Mucosa of stomach (tissue), 1 donor: Measurements from ENCODE around the gene TRIM52.
"Not testable (repeated sequence)": the region's sequence is repeated elsewhere in the genome, so short reads cannot be mapped to it uniquely, and the experiment has no call there.

Source experiments
- H3K27me3 ChIP-seq: one replicate; pipeline ENCODE4 v1.7.0; 2013; ENCODE audit warnings: mild to moderate bottlenecking, low read length; ENCODE audit not compliant: control insufficient read depth, insufficient read depth
- H3K36me3 ChIP-seq: one replicate; pipeline ENCODE4 v1.7.0; 2013; ENCODE audit warnings: low read length; ENCODE audit not compliant: control insufficient read depth, insufficient read depth
- H3K4me1 ChIP-seq: one replicate; pipeline ENCODE4 v1.7.0; 2013; ENCODE audit warnings: mild to moderate bottlenecking, low read length; ENCODE audit not compliant: control insufficient read depth, insufficient read depth
- H3K4me3 ChIP-seq: one replicate; pipeline ENCODE4 v1.7.0; 2013; ENCODE audit warnings: low read length
- H3K9ac ChIP-seq: one replicate; pipeline ENCODE4 v1.7.0; 2013; ENCODE audit warnings: mild to moderate bottlenecking, low read length, moderate library complexity
- H3K9me3 ChIP-seq: one replicate; pipeline ENCODE4 v1.7.0; 2013; ENCODE audit warnings: mild to moderate bottlenecking, low read length, moderate library complexity; ENCODE audit not compliant: control insufficient read depth
- donor health status: Pancreatic carcinoma.

Gene TRIM52

DNA sequence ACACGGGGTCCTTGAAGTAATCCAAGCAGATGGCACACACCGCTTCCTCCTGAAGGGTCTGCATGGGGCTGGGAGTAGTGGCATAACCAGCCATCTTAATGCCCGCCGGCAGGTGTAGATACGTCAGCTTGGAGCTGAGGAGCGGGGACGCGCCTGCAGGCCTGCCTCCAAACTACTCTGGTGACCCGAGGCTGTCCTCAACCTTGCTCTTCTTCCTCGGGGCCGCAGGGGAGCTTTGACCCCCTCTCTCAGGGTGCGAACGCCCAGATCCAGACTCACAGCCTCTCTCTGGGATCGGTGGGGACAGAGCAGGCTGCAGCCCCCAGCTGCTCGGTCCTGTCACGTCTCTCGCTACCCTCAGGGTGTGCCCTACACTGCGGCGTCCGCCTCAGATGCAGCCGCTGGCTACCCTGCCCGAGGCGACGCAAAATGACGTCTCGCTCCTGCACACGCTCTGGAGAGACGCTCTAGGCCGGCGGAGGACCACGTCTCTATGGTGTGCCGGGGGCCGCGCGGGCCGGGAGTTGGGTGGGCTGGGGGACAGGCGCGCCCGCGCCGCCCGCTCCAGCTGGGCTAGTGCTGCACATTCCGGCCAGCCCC lies at the start of gene TRIM52:
Gene TRIM52, minus strand, starts transcription at position 424 of the 600 bp plus-strand sequence. Its CDS starts 330 bp downstream, at position 94.
- H3K27me3 ChIP-seq: no peaks in the 10 kb centered on the region
- peak within 1 kb of the TSS; percentile 70 for H3K4me3 ChIP-seq
- H3K36me3 ChIP-seq: no peaks in the 10 kb centered on the region
- H3K4me1 ChIP-seq: peaks cover 22% of the 10 kb centered on the region
- no peaks in the 10 kb centered on the region for H3K9me3 ChIP-seq
- peak within 1 kb of the TSS; percentile 100 for H3K9ac ChIP-seq

DNA sequence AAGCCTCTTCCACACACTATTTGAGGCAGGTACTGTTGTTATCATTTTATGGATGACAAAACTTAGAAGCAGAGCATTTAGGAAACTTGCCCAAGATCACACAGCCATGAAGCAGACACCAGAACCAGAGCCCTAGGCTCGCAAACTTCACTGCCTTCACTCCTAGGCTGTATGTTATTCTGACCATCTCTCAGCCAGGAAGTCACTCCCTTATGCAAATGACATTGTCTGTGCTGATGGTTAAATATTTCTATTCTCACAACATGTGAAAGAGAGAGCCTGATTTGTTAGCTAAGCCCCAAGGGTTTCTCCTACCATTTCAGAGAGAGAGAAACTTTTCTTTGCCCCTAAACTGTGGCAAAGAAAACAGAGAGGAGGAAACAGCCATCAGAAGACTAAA lies 26.4 kb upstream of the TRIM52 start:
- not testable (repeated sequence) for H3K4me1 ChIP-seq, H3K36me3 ChIP-seq, H3K9ac ChIP-seq, H3K4me3 ChIP-seq, H3K27me3 ChIP-seq, H3K9me3 ChIP-seq

DNA sequence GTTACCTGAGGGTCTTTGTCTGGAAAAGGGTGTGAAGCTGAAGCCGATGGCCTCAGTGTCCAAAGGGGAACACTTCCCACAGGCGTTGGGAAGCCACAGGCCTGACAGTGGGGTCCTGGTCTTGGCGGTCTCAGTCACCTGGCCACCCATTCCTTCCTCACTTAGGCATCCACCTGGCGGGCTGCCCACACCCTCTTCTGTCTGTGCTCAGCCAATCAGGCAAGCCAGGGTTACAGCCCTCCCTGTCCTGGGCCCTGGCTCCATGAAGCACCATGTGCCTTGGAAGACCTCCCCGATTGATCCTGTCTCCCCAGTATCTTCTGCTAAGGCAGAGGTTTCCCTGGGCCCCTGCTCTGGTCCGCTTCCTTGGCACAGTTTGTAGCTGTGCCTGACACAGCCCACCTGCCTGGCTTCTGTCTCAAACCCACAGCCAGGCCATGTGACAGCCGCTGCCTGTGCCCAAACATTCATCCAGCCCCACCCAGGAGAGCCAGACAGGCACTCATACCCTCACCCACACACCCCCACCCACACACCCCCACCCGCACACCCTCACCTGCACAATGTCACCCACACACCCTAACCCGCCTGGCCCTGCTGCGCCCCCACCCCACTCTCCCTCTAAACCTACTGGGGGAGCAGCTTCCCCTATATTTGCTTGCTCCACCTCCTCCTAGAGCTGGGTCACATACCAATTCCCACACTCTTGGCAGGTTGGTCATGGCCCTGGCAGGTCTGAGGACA lies 25.2 kb upstream of the TRIM52 start:
- H3K9ac ChIP-seq, H3K4me3 ChIP-seq, H3K9me3 ChIP-seq, H3K36me3 ChIP-seq, H3K27me3 ChIP-seq, H3K4me1 ChIP-seq: not testable (repeated sequence)

DNA sequence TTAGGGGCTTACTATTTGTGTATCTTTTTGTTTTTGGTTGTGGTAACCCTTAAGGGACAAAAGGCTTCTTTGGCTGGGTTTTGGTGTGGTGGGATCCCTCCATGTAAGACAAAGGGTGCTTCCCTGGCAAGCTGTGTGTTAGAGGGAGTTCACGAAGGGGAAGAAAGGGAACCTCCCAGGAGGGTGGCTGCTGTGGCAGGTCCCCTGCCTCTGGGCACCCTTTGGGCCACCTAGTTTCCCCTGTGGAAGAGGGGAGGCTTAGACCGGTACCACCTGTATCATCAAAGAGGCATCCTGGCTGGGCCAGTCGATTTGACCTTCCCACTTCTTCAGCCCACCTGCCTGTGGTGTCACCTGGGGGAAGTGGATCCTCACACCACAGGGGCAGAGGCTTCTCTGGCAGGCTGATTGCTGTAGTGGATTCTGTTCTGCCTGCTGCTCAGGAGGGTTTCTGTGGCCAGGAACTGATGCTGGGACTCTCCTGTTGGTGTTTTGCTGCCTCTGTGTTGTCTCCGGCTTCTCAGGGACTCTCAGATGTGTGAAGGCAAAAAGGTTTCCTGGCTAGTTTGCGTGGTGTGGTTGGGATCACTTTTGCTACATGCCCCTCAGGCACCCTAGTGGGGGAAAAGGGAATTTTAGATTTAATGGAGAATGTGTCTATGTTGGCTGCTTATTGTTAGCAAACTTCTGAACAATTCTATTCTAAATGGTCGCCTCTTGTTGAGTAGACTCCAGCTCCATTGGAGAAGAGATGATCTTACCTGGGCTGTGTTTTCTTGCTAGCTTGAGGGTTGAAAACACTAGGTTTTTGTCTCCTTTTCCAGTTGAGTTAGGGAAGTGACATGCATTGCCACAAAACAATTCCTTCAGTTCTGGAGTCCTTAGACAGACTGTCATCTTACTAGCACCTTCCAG lies 23.2 kb upstream of the TRIM52 start:
- not testable (repeated sequence) for H3K9me3 ChIP-seq, H3K36me3 ChIP-seq, H3K9ac ChIP-seq, H3K4me3 ChIP-seq, H3K27me3 ChIP-seq, H3K4me1 ChIP-seq

DNA sequence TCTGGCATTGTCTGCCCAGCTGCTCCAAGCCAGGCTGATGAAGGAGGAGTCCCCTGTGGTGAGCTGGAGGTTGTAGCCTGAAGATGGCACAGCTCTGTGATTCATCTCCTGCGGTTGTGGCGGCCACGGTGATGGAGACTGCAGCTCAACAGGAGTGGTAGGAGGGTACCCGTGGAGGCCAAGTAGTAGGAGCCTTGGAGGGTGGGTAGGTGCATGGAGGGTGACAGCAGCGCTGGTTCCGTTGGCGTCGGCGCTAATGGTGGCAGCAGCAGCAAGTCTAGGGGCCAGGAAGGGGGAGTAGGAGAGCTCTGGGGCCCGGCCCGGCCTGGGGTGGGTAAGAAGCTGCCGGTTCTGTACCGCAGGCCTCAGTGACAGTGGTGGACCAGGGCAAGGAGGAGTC lies 22.4 kb upstream of the TRIM52 start:
- Histone ChIP-seq H3K4me3 (no peak overlapping the region), H3K9me3 (no peaks in the 10 kb centered on the region), H3K27me3 (no peaks in the 10 kb centered on the region), H3K9ac (no peak overlapping the region), H3K36me3 (no peaks in the 10 kb centered on the region), H3K4me1 (no peaks in the 10 kb centered on the region)

DNA sequence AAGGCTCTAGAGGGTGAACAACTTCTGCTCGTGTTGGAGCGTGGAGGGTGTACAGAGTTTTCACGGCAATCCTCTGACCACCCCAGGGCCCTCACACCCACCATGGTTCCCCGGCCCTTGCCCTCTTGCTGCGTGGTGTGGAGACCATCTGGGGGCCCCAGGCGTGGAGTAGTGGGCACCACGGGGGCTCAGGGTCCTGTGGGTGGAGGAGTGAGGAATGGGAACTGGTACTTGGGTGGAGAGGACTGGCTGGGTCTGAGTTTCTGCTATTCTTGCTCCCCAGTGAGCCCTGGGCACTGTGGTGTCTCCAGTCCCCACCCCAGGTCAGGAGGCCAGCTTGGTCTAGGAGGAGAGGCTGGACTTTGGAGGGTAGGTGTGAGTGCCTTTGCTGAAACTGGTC lies 21.9 kb upstream of the TRIM52 start:
- Histone ChIP-seq H3K9ac (no peak overlapping the region), H3K9me3 (no peaks in the 10 kb centered on the region), H3K36me3 (no peaks in the 10 kb centered on the region), H3K27me3 (no peaks in the 10 kb centered on the region), H3K4me1 (no peaks in the 10 kb centered on the region), H3K4me3 (no peak overlapping the region)

DNA sequence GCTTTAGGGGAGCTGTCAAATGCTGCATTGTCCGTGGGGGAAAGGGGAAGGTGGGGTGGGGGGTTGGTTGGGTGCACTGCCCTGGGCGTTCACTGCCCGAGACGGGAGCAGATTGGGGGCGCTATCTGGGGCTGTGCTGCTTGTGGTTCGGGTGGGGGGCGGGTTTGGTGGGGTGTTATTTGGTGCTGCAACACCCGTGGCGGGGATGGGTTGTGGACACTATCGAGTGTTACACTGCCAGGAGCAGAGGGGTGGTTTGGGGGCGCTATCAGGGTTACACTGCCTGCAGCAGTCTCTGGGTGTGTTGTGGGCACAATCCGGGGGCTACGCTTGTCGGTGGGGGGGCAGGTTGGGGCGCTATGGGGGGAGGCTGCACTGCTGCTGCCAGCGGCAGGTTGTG lies 21.5 kb upstream of the TRIM52 start:
- H3K9ac ChIP-seq, H3K36me3 ChIP-seq, H3K9me3 ChIP-seq, H3K27me3 ChIP-seq, H3K4me3 ChIP-seq, H3K4me1 ChIP-seq: not testable (repeated sequence)

DNA sequence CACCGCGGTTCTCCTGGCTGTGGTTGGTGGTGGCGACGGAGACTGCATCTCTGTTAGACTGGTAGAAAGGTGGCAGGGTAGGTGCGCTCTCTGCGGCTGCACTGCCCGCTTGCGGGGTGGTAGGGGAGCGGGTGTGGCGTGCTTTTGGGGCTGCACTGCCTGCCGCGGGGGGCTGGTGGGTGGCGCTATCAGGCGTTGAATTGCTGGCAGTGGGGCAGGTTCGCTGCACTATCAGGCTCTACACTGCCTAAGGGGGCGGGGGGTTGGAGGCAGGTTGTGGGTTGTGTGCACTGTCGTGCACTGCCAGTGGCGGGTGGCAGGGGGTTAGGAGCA lies 21.0 kb upstream of the TRIM52 start:
- H3K4me3 ChIP-seq: no peak overlapping the region
- no peaks in the 10 kb centered on the region for H3K27me3 ChIP-seq
- H3K4me1 ChIP-seq: no peaks in the 10 kb centered on the region
- H3K9me3 ChIP-seq: no peaks in the 10 kb centered on the region
- no peaks in the 10 kb centered on the region for H3K36me3 ChIP-seq
- H3K9ac ChIP-seq: no peak overlapping the region

DNA sequence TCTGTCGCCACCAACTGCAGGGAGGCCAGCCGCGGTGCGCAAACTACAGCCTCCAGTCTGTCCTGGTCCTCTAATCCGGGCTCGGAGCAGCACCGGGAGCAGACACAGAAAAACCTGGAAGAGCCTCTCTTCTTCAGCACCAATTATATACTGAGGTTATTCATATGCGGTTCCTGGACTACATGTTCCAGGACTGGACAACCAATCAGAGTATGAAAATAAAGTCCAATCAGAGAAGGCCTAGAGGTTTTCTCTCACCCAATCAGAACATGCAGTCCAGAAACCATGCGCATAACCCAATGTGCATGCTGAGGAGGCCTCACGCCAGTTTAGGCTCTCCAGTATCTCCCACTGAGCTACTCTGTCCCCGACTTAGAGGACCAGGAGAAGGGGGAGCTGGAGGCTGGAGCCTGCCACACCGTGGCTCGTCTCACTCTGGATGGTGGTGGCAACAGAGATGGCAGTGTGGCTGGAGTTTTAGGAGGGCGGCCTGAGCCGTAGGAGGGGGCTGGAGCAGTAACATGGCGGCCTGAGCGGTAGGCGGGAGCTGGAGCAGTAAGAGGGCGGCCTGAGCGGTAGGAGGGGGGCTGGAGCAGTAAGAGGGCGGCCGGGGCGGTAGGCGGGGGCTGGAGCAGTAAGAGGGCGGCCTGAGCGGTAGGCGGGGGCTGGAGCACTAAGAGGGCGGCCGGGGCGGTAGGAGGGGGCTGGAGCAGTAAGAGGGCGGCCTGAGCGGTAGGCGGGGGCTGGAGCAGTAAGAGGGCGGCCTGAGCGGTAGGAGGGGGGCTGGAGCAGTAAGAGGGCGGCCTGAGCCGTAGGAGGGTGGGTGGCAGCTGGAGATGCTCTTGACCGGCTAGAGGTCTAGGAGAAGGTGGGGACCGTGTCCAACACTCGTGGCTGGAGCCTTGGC lies 20.4 kb upstream of the TRIM52 start:
- Histone ChIP-seq H3K9ac (no peak overlapping the region), H3K36me3 (no peaks in the 10 kb centered on the region), H3K4me3 (no peak overlapping the region), H3K9me3 (no peaks in the 10 kb centered on the region), H3K27me3 (no peaks in the 10 kb centered on the region), H3K4me1 (no peaks in the 10 kb centered on the region)

DNA sequence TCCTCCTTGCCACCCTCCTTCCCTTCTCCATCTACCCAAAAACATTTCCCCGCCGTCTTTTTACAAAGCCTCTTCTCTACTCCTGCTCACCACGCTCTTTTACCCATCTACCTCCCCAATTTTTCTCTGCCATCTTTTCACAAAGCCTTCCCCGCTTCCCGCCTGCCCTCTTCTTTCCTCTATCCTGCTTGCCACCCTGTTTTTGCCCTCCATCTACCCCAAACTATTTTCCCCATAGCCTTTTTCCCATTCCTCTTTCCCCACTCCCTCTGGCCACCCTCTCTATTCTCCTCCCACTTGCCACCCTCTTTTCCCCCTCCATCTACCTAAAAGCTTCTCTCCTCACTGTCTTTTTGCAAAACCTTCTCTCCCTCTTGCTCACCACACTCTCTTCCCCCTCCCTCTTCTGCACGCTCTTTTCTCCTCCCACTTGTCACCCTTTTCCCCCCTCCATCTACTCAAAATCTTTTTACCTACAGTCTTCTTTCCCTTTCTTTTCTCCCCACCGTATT lies 19.4 kb upstream of the TRIM52 start:
- Histone ChIP-seq H3K9me3 (no peaks in the 10 kb centered on the region), H3K9ac (no peak overlapping the region), H3K36me3 (no peaks in the 10 kb centered on the region), H3K4me1 (no peaks in the 10 kb centered on the region), H3K27me3 (no peaks in the 10 kb centered on the region), H3K4me3 (no peak overlapping the region)

DNA sequence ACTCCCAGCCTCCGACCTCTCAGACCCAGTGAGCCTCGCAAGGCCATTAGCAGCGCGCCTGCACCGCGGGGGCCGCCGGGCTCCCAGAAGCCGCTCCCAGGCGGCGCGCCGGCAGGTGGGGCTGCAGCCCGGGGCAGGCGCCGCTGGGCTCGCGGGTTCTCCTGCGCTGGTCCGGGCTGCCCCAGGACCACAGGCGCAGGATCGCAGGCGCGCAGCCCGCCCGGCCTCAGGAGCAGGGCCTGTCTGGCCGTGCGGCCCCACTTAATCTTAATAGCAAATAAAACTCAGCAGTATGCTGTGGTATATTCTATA lies 12.4 kb upstream of the TRIM52 start:
- not testable (repeated sequence) for H3K27me3 ChIP-seq, H3K36me3 ChIP-seq, H3K9me3 ChIP-seq, H3K9ac ChIP-seq, H3K4me1 ChIP-seq, H3K4me3 ChIP-seq
